H1 (cell line): ENCODE results near the gene ZNF532. TPM values are rescaled to one million over a fixed set of nuclear protein-coding genes. Genes with fewer than 3 reads are reported as not detected.
A peak's percentile ranks its signal among the peaks of the same experiment; 100 is the strongest.

Experiments used
- CTCF ChIA-PET: fragments of 300-600 bp; sonication (Branson Sonifier 250); formaldehyde crosslinking; loops from one replicate; lab custom pipeline; 2021; ENCODE audit not compliant: partially characterized antibody; lab: Charles Lee
- POLR2A ChIA-PET: fragments of 300-600 bp; sonication (Branson Sonifier 250); formaldehyde crosslinking; loops from one replicate; lab custom pipeline; 2021; ENCODE audit warnings: inconsistent platforms; ENCODE audit not compliant: partially characterized antibody; lab: Charles Lee
- DNase-seq, 2 experiments: peaks; one replicate each; pipeline versions ENCODE4 v3.0.0 to v3.0.0-alpha.2; 2010 to 2022; ENCODE audit warnings: low spot score in 2 of 2, low read depth in 1 of 2, mixed read lengths in 1 of 2
- FAIRE-seq: peaks from 2 replicates; lab custom pipeline; 2011; peaks lifted over from hg19 to GRCh38; lab: Jason Lieb, UNC
- H2AFZ ChIP-seq: 2 replicates; pipeline ENCODE4 v1.8.1; 2012; ENCODE audit warnings: low read length, inconsistent platforms
- H2AK5ac ChIP-seq: 2 replicates; pipeline ENCODE4 v1.6.1; 2013; ENCODE audit warnings: low read depth, low read length
- H2BK120ac ChIP-seq: replicated peaks from 2 replicates; pipeline ENCODE3; 2013; ENCODE audit warnings: low read depth, low read length, inconsistent platforms
- H2BK12ac ChIP-seq: 2 replicates; pipeline ENCODE4 v1.6.1; 2013; ENCODE audit warnings: low read depth, low read length
- H2BK15ac ChIP-seq: 2 replicates; pipeline ENCODE4 v1.6.1; 2013; ENCODE audit warnings: low read length
- H2BK20ac ChIP-seq: 2 replicates; pipeline ENCODE4 v1.6.1; 2013; ENCODE audit warnings: low read length
- H2BK5ac ChIP-seq: 2 replicates; pipeline ENCODE4 v1.6.1; 2013; ENCODE audit warnings: low read depth, low read length
- H3K14ac ChIP-seq: 2 replicates; pipeline ENCODE4 v1.6.1; 2013; ENCODE audit warnings: inconsistent platforms; ENCODE audit not compliant: insufficient read length
- H3K18ac ChIP-seq: 2 replicates; pipeline ENCODE4 v1.6.1; 2013; ENCODE audit warnings: low read length; ENCODE audit errors: extremely low read depth
- H3K23ac ChIP-seq: 2 replicates; pipeline ENCODE4 v1.6.1; 2013; ENCODE audit warnings: inconsistent platforms; ENCODE audit not compliant: insufficient read length
- H3K23me2 ChIP-seq: 2 replicates; pipeline ENCODE4 v1.6.1; 2013; ENCODE audit warnings: low read depth, low read length
- H3K27ac ChIP-seq: 2 replicates; pipeline ENCODE4 v1.6.1; 2011; ENCODE audit warnings: low read depth, low read length, inconsistent platforms
- H3K27me3 ChIP-seq, 4 experiments: replicated peaks in 1 of 4; 1 replicate in 1 of 4; 2 replicates in 3 of 4; pipeline versions ENCODE4 v1.6.1 to v1.8.1; 2011 to 2013; ENCODE audit warnings: low read length in 3 of 4, mild to moderate bottlenecking in 3 of 4, inconsistent platforms in 2 of 4, mixed read lengths in 2 of 4, moderate library complexity in 1 of 4; ENCODE audit not compliant: control insufficient read depth in 3 of 4, insufficient read depth in 3 of 4; ENCODE audit errors: extremely low read depth in 1 of 4
- H3K36me3 ChIP-seq, 4 experiments: 2 replicates each; pipeline versions ENCODE4 v1.6.1 to v1.8.1; 2011 to 2013; ENCODE audit warnings: mild to moderate bottlenecking in 4 of 4, low read length in 3 of 4, moderate library complexity in 2 of 4, control low read depth in 1 of 4, inconsistent platforms in 1 of 4; ENCODE audit not compliant: insufficient read depth in 4 of 4, control insufficient read depth in 2 of 4
- H3K4ac ChIP-seq: replicated peaks from 2 replicates; pipeline ENCODE3; 2013; ENCODE audit warnings: low read length, low read depth, mixed read lengths, inconsistent platforms; ENCODE audit not compliant: insufficient read length
- H3K4me1 ChIP-seq, 4 experiments: replicated peaks in 1 of 4; 1 replicate in 1 of 4; 2 replicates in 3 of 4; pipeline versions ENCODE4 v1.6.1 to v1.8.1; 2011 to 2013; ENCODE audit warnings: low read length in 3 of 4, inconsistent platforms in 2 of 4, mixed read lengths in 1 of 4; ENCODE audit not compliant: insufficient read depth in 4 of 4, control insufficient read depth in 3 of 4
- H3K4me2 ChIP-seq, 2 experiments: 2 replicates each; pipeline versions ENCODE4 v1.6.1 to v1.8.1; 2011 to 2013; ENCODE audit warnings: low read depth in 2 of 2, low read length in 2 of 2, control low read depth in 1 of 2, inconsistent platforms in 1 of 2, mild to moderate bottlenecking in 1 of 2; ENCODE audit not compliant: insufficient read depth in 1 of 2
- H3K4me3 ChIP-seq, 4 experiments: fragments of 200-600, 300-600 bp in 1 of 4; sonication (generic), shearing (Covaris generic), sonication (Bioruptor Twin) in 1 of 4; 2 replicates each; pipeline versions ENCODE4 v1.5.1 to v1.8.1; 2011 to 2016; ENCODE audit warnings: low read length in 4 of 4, low read depth in 3 of 4, control low read depth in 2 of 4, inconsistent platforms in 2 of 4, mild to moderate bottlenecking in 2 of 4, mixed read lengths in 1 of 4, moderate library complexity in 1 of 4; ENCODE audit not compliant: insufficient read depth in 2 of 4; ENCODE audit errors: extremely low read depth in 1 of 4
- H3K56ac ChIP-seq: replicated peaks from 2 replicates; pipeline ENCODE3; 2013; ENCODE audit warnings: low read depth, mild to moderate bottlenecking, mixed read lengths, low read length, inconsistent platforms; ENCODE audit not compliant: insufficient read length
- H3K79me1 ChIP-seq: 2 replicates; pipeline ENCODE4 v1.6.1; 2013; ENCODE audit warnings: low read depth, low read length, control low read depth
- H3K79me2 ChIP-seq, 2 experiments: 2 replicates each; pipeline versions ENCODE4 v1.6.1 to v1.8.1; 2012 to 2013; ENCODE audit warnings: low read length in 2 of 2, mild to moderate bottlenecking in 2 of 2, inconsistent platforms in 1 of 2; ENCODE audit not compliant: insufficient read depth in 2 of 2, control insufficient read depth in 1 of 2
- H3K9ac ChIP-seq, 4 experiments: replicated peaks in 1 of 4; 1 replicate in 1 of 4; 2 replicates in 3 of 4; pipeline versions ENCODE4 v1.6.1 to v1.8.1; 2011 to 2013; ENCODE audit warnings: low read depth in 3 of 4, low read length in 3 of 4, control low read depth in 2 of 4, mild to moderate bottlenecking in 2 of 4, moderate library complexity in 2 of 4, inconsistent platforms in 1 of 4; ENCODE audit errors: extremely low read depth in 1 of 4
- H3K9me3 ChIP-seq, 2 experiments: 2 replicates each; pipeline versions ENCODE4 v1.6.1 to v1.8.1; 2012 to 2013; ENCODE audit warnings: mild to moderate bottlenecking in 2 of 2, moderate library complexity in 2 of 2, control low read depth in 1 of 2, inconsistent platforms in 1 of 2, low read depth in 1 of 2, low read length in 1 of 2, mixed read lengths in 1 of 2; ENCODE audit not compliant: insufficient read depth in 2 of 2
- H4K20me1 ChIP-seq, 2 experiments: replicated peaks in 1 of 2; 2 replicates each; pipeline versions ENCODE3 to v1.8.1; 2011 to 2013; ENCODE audit warnings: inconsistent platforms in 2 of 2, low read length in 2 of 2, mild to moderate bottlenecking in 1 of 2; ENCODE audit not compliant: insufficient read depth in 2 of 2, control insufficient read depth in 1 of 2
- H4K5ac ChIP-seq: 2 replicates; pipeline ENCODE4 v1.6.1; 2013; ENCODE audit warnings: low read length, low read depth, mixed read lengths, inconsistent platforms; ENCODE audit not compliant: insufficient read length
- H4K8ac ChIP-seq: 2 replicates; pipeline ENCODE4 v1.8.0; 2013; ENCODE audit warnings: mild to moderate bottlenecking, moderate library complexity, low read length, inconsistent platforms; ENCODE audit not compliant: insufficient read depth; ENCODE audit errors: extremely low read depth
- H4K91ac ChIP-seq: replicated peaks from 2 replicates; pipeline ENCODE3; 2013; ENCODE audit warnings: low read length, mixed read lengths, inconsistent platforms; ENCODE audit not compliant: insufficient read length
- KDM5A ChIP-seq: fragments of 200-600 bp; IDR thresholded peaks from 2 replicates; pipeline ENCODE4 v1.7.1; 2012; ENCODE audit warnings: mild to moderate bottlenecking, low read length, inconsistent platforms, mixed read lengths
- RAD21 ChIP-seq, 2 experiments: IDR thresholded peaks in 1 of 2; conservative IDR thresholded peaks in 1 of 2; 2 replicates each; pipeline ENCODE4 v1.6.1; 2011; ENCODE audit warnings: low read depth in 2 of 2, low read length in 2 of 2, improper control_type of control experiment in 1 of 2, inconsistent platforms in 1 of 2, mild to moderate bottlenecking in 1 of 2, moderate library complexity in 1 of 2
- RXRA ChIP-seq: IDR thresholded peaks from 2 replicates; pipeline ENCODE4 v1.6.1; 2011; ENCODE audit warnings: low read depth, mild to moderate bottlenecking, low read length, moderate library complexity; ENCODE audit not compliant: insufficient read depth
- TCF12 ChIP-seq: IDR thresholded peaks from 2 replicates; pipeline ENCODE4 v1.6.1; 2011; ENCODE audit warnings: low read depth, mild to moderate bottlenecking, low read length
- WGBS, 2 experiments: shearing (Covaris generic) in 1 of 2; methylation state at CpG; one replicate each; pipeline versions ENCODE4 v1.1.6 to v1.1.7; 2013 to 2015; ENCODE audit warnings: low lambda C conversion rate in 2 of 2, mixed read lengths in 2 of 2, inconsistent platforms in 1 of 2, low coverage in 1 of 2, missing lambda C conversion rate in 1 of 2; ENCODE audit not compliant: insufficient replicate concordance in 2 of 2, insufficient coverage in 1 of 2, insufficient read length in 1 of 2; ENCODE audit errors: extremely low coverage in 1 of 2, missing lambda C conversion rate in 1 of 2; 5-methylcytosine and 5-hydroxymethylcytosine counted together
- polyA plus RNA-seq, 7 experiments: library from polyadenylated mRNA; depleted of rRNA in 3 of 7; stranded (reverse) in 5 of 7; unstranded in 2 of 7; fragments of >200 nt in 5 of 7; fragments of 200-250 nt in 2 of 7; gene quantifications; 1 replicate in 5 of 7; 2 replicates in 1 of 7; 4 replicates in 1 of 7; pipeline versions ENCODE4 v1.2.1 to v1.2.3, GENCODE V29; 2011 to 2013; ENCODE audit warnings: missing spikeins in 2 of 7, mixed read lengths in 2 of 7
- total RNA-seq: library from RNA; stranded (reverse); fragmentation: NEBNext Ultra II Directional; extraction: Animal tissue kit (Norgen Biotek cat#: 25700); gene quantifications from 2 replicates; pipeline ENCODE4 v1.2.1, GENCODE V29; 2021
- TF ChIP-seq, protein P1 (sequence below), 3 experiments: IDR thresholded peaks; 1 replicate in 2 of 3; 2 replicates in 1 of 3; pipeline versions ENCODE4 v1.5.1 to v1.6.1; 2011; ENCODE audit warnings: low read length in 3 of 3, mild to moderate bottlenecking in 3 of 3, inconsistent platforms in 2 of 3, low read depth in 1 of 3, moderate library complexity in 1 of 3; ENCODE audit not compliant: insufficient read depth in 1 of 3; ENCODE audit errors: control extremely low read depth in 1 of 3

Gene ZNF532
- total and polyA plus RNA-seq, 2 of the 8 experiments (the other 6 are each of a cell fraction or from before 2014, with no cell fraction given): 143 to 240 TPM

DNA sequence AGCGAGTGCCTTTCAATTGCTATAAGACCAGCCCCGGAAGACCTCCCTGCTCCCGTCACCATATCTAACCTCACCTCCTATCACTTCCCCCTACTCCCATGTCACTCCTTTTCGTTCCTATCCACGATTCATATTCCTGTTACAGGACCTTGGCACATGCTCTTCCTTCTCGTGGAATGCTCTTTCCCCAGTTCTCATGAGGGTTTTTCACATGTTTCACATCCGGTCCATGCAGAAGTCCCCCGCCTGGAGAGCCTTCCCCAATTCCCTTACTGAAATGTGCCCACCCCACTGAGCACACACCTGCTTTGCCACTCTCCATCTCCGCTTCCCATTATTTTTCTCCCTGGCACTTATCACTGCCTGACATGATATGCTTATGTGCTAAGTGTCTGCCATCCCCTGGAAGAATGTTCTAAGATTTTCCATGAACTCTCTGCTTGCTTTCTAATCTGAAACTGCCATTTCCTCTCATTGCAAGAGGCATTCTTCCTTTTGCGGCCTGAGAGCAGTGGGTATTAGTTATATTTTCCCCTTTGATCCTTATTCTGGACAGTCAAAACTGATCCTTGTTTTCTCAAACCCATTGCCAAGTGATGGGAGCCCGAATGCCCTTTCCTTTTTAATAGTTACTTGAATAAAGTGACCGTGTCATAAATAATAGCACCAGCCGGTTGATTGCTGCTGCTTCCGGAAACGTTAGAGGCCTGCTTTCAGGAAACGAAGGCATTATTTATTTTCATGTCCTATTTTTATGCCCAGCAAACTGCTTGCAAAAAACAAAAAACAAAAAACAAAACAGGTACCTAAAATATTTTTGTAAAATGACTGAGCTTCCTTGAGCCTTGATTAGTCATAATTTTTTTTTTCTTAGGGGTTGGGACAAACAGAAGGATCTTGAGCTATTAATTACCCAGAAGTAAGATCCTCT, 127.9 kb downstream of the ZNF532 start:
- CTCF ChIA-PET: no interaction called here
- 89 to 91% methylated on average over 1 to 16 of the region's 16 CpGs for WGBS, 2 experiments
- no peak for FAIRE-seq
- TF ChIP-seq RAD21 (IDR thresholded peaks at IDR 0.05 in 1 of 2, conservative IDR thresholded peaks at IDR 0.05 in 1 of 2; ENCODE audit: low read depth in 2 of 2, low read length in 2 of 2): no peak
- no peak for TF ChIP-seq KDM5A
- no peak for TF ChIP-seq TCF12
- TF ChIP-seq RXRA: no peak
- TF ChIP-seq, protein P1, sequence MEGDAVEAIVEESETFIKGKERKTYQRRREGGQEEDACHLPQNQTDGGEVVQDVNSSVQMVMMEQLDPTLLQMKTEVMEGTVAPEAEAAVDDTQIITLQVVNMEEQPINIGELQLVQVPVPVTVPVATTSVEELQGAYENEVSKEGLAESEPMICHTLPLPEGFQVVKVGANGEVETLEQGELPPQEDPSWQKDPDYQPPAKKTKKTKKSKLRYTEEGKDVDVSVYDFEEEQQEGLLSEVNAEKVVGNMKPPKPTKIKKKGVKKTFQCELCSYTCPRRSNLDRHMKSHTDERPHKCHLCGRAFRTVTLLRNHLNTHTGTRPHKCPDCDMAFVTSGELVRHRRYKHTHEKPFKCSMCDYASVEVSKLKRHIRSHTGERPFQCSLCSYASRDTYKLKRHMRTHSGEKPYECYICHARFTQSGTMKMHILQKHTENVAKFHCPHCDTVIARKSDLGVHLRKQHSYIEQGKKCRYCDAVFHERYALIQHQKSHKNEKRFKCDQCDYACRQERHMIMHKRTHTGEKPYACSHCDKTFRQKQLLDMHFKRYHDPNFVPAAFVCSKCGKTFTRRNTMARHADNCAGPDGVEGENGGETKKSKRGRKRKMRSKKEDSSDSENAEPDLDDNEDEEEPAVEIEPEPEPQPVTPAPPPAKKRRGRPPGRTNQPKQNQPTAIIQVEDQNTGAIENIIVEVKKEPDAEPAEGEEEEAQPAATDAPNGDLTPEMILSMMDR (IDR thresholded peaks at IDR 0.05; ENCODE audit: control extremely low read depth in 1 of 3, insufficient read depth in 1 of 3, low read depth in 1 of 3, low read length in 3 of 3): no peak

More for the DNA sequence above, 127.9 kb downstream of the ZNF532 start:
- Histone ChIP-seq H4K8ac (no peak overlapping the region), H3K4ac (no peak overlapping the region), H2AK5ac (no peak overlapping the region), H3K79me1 (no peaks in the 10 kb centered on the region), H2BK120ac (no peak overlapping the region), H2BK5ac (no peak overlapping the region), H2BK20ac (no peak overlapping the region), H3K18ac (no peak overlapping the region), H3K79me2 (no peaks in the 10 kb centered on the region), H3K14ac (no peak overlapping the region), H3K9me3 (no peaks in the 10 kb centered on the region), H3K27ac (no peak overlapping the region), H3K56ac (no peak overlapping the region), H3K4me3 (no peak overlapping the region), H3K36me3 (no peaks in the 10 kb centered on the region; a peak in 1 of 8 replicates), H4K91ac (no peak overlapping the region), H4K5ac (no peak overlapping the region), H2BK12ac (no peak overlapping the region), H2AFZ (no peak overlapping the region), H4K20me1 (no peaks in the 10 kb centered on the region), H3K9ac (no peak overlapping the region), H3K23me2 (no peaks in the 10 kb centered on the region), H3K4me2 (no peak overlapping the region), H3K27me3 (peaks cover 0 to 3% (median under 1%) of the 10 kb centered on the region in 4 experiments; a peak in 1 of 7 replicates), H3K4me1 (no peaks in the 10 kb centered on the region; a peak in 1 of 7 replicates), H3K23ac (no peak overlapping the region), H2BK15ac (no peak overlapping the region)
- POLR2A ChIA-PET: interaction anchor here (1.0 kb wide), 1 partner anchor 13 kb away, joined by 3 read pairs; no protein-coding TSS in a partner anchor
- DNase-seq: peak in 1 of 2 experiments; percentile 26
